Spleen (tissue), 7 donors: ENCODE measurements around the gene IDE.
A peak's percentile ranks its signal among the peaks of the same experiment; 100 is the strongest.

ENCODE experiments used
- POLR2A ChIP-seq, 3 donors: fragments of 450-650 bp; IDR thresholded peaks; one replicate each; pipeline ENCODE4 v1.5.1; 2017; ENCODE audit warnings: antibody characterized with exemption in 3 of 3, mild to moderate bottlenecking in 1 of 3
- TF ChIP-seq, protein P1 (sequence below), 11 experiments: fragments of 200-600 bp in 7 of 11; fragments of 450-650 bp in 4 of 11; sonication (generic) in 4 of 11; IDR thresholded peaks in 8 of 11; conservative IDR thresholded peaks in 3 of 11; 1 replicate in 7 of 11; 2 replicates in 4 of 11; pipeline versions ENCODE4 v1.4.0 to v1.8.0; 2016 to 2021; ENCODE audit warnings: antibody characterized with exemption in 11 of 11, inconsistent platforms in 4 of 11, mild to moderate bottlenecking in 1 of 11
- donor health status: DM: no; HTN: no; CAD: no; lungs with moderate emphysema.
- donor health status: DM: no; HTN: no; CAD: no.
- donor health status: DM: no; HTN: no; CAD: no.

DNA sequence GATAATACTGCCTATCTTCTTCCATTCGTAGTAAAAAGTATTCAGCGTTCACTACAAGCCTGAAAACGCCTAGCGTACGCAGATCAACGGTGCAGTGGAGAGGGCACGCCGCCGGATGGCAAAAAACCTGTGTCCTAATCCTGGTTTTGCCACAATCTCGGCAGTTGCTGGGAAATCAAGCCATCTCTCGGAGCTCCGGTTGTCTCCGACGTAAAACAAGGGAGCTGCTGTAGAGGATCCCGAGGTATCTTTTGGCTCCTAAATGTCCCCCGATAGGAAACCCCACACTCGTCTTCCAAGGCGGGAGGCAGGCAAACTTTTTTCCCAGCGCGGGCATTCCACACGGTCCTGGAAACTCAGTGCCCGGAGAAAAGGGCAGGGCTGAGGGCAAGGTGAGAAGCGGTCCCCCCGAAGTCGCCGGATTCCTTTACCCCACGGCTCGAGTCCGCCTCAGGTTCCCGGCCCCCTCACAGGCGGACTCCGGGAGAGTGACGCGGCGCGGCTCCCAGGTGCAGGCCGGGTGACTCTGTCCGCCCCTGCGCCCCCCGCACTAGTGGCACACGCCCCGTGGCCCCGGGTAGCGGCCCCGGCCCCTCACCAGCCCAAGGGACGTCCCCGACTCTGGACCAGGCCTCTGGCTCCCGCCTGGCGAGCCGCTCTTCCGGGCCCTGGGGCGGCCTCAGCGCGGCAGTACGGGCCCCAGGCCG is 649 bp downstream of the IDE start:
- TF ChIP-seq POLR2A (IDR thresholded peaks at IDR 0.05) = no peak
- TF ChIP-seq, protein P1, sequence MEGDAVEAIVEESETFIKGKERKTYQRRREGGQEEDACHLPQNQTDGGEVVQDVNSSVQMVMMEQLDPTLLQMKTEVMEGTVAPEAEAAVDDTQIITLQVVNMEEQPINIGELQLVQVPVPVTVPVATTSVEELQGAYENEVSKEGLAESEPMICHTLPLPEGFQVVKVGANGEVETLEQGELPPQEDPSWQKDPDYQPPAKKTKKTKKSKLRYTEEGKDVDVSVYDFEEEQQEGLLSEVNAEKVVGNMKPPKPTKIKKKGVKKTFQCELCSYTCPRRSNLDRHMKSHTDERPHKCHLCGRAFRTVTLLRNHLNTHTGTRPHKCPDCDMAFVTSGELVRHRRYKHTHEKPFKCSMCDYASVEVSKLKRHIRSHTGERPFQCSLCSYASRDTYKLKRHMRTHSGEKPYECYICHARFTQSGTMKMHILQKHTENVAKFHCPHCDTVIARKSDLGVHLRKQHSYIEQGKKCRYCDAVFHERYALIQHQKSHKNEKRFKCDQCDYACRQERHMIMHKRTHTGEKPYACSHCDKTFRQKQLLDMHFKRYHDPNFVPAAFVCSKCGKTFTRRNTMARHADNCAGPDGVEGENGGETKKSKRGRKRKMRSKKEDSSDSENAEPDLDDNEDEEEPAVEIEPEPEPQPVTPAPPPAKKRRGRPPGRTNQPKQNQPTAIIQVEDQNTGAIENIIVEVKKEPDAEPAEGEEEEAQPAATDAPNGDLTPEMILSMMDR (IDR thresholded peaks at IDR 0.05 in 8 of 11, conservative IDR thresholded peaks at IDR 0.05 in 3 of 11) = peak in 4 of 11 experiments; percentile 4 to 18 (median 11)
